GM12872 (cell line): ENCODE measurements around the gene PARP16.

Source experiments
- CTCF ChIP-seq: IDR thresholded peaks from 3 replicates; pipeline ENCODE4 v1.5.1; 2011; ENCODE audit warnings: low read depth, mild to moderate bottlenecking, low read length, moderate library complexity; ENCODE audit not compliant: insufficient read depth

The PARP16 gene

GRCh38 chr15:65268411-65268810 is 18.3 kb downstream of the PARP16 start:
- TF ChIP-seq CTCF = no peak

DNA sequence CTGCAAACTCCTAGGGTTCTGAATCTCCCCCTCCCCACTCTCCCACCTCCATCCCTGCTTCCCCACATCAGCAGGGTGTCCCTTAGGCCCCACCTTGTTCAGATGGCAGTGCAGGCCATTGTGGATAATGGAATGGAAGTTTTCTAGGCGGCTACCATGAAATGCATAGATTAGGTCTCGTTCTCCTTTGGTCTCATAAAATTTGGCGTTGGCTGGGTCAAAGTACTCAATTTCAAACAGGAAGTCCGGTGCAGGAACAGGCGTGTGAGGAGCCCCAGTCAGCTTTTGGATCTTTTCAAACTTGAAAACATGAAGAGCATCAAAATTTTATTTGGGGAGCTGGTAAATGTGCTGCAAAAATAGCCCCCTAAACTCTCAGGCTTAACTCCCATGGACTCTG is 20.2 kb downstream of the PARP16 start:
- TF ChIP-seq CTCF = no peak

- no peak for TF ChIP-seq CTCF
Observed at GRCh38 chr15:65264863-65265430, 21.7 kb downstream of the PARP16 start.

GRCh38 chr15:65263313-65263712 is 23.4 kb downstream of the PARP16 start:
- TF ChIP-seq CTCF = no peak

DNA sequence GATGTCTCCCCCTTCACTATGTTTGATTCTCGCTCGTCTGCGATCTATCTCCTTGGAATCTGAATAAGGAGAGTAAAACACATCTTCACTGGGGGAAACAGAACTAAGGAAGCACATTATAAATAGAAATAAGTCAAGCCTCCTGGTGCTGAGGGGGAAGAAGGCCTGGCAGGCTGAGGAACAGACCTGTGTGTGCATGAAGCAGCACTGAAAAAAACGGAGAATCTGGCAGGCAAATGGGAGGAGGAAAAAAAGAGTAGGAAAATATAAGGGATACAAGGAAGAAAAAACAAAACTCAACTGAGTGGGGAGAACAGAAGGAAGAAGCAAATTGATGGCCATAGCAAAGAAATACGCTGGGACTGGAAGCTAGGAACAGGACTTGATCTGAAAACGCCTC is 25.7 kb downstream of the PARP16 start:
- TF ChIP-seq CTCF = no peak

DNA sequence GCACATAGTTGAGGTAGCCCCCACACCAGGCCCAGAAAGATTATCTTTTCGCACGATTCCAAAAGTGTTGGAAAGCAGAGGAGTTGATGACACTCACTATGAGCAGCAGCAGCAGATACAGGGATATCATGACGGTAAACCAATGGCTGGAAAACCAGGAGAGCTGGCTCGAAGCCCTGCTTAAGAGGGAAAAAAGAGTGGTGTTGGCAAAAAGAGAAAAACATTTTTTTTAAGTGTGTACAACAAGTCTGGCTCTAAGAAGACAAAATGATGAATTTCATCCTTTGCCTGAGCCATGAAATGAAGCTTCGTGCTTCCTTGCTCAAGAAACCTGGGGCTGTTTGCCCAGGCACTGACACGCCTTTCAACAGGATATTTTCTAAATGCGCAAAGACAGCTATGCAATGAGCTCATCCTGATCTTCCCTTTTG is 27.3 kb downstream of the PARP16 start:
- TF ChIP-seq CTCF = no peak

DNA sequence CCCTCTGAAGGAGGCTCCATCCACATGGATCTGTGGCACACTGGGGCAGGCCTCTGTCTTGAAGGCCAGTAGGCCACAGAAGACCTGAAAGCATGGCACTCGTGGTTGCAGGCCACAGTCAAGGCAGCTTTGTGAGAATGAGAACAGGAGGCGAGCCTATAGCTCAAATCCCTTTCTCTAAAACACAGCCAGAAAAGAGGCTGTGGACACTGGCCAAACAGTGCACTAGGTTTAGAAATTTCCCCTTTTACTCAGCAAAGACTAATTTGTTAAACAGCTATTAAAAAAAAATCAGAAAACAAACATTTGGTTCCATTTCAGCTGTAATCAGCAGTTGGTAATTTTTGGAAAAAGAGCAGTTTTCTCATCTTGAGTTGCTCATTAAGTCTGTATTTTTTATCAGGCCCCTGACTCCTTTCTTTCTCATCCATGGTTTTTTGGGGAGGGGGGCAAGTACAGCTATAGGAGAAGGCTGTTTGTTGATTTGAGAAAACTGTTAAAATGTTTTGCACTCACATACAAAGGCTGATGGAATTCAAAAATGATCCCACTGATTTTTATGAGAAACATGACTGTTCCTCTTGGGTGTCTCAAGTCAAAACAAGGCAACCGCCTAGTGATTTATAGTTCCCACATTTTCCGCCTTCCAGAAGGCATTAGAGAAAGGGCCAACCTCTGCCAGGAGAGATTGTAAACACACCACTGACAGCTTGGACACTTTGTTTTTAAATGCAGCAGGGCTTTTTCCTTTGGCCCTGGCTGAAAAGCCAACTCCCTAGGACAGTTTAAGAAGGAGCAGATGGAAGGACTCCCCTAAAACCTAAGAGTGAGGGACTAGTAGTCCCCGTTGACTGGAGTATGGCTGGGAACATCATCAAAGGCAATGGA is 28.1 kb downstream of the PARP16 start:
- TF ChIP-seq CTCF = no peak
